HEK293 (cell line): ENCODE measurements around the gene PAK5.

Experiments used
- CTCF ChIA-PET: fragments of 350-600 bp; formaldehyde crosslinking; extraction: SDS; loops from one replicate; lab custom pipeline; 2021; ENCODE audit warnings: antibody characterized with exemption; lab: Yijun Ruan, JAX
- POLR2A ChIA-PET: fragments of 300-600 bp; formaldehyde crosslinking; extraction: SDS; loops from one replicate; lab custom pipeline; 2020; ENCODE audit warnings: antibody characterized with exemption, inconsistent platforms; lab: Yijun Ruan, JAX
- H3K27ac ChIP-seq: fragments of 200-500 bp; sonication (Bioruptor generic); 2 replicates; pipeline ENCODE4 v1.5.1; 2014; ENCODE audit warnings: low read depth, low read length, control low read depth, inconsistent platforms; ENCODE audit errors: extremely low read depth
- H3K36me3 ChIP-seq, 2 experiments: fragments of 200-500 bp in 1 of 2; sonication (Bioruptor generic) in 1 of 2; 1 replicate in 1 of 2; 2 replicates in 1 of 2; pipeline ENCODE4 v1.5.1; 2014 to 2017; ENCODE audit warnings: inconsistent platforms in 2 of 2, low read length in 2 of 2; ENCODE audit not compliant: control insufficient read depth in 2 of 2, insufficient read depth in 1 of 2
- H3K4me1 ChIP-seq: fragments of 200-500 bp; sonication (Bioruptor generic); 2 replicates; pipeline ENCODE4 v1.5.1; 2014; ENCODE audit warnings: mild to moderate bottlenecking, low read length, inconsistent platforms; ENCODE audit not compliant: control insufficient read depth, insufficient read depth
- H3K4me3 ChIP-seq: 2 replicates; pipeline ENCODE4 v1.5.1; 2011; ENCODE audit warnings: low read depth, mild to moderate bottlenecking, control low read depth, low read length, moderate library complexity
- H3K9me3 ChIP-seq: fragments of 200-500 bp; sonication (Bioruptor generic); 2 replicates; pipeline ENCODE4 v1.5.1; 2014; ENCODE audit warnings: low read depth, low read length, inconsistent platforms; ENCODE audit not compliant: control insufficient read depth, insufficient read depth
- GLI2 ChIP-seq: fragments of 450-650 bp; formaldehyde crosslinking; IDR thresholded peaks from 2 replicates; pipeline ENCODE4; 2017; ENCODE audit warnings: missing biosample characterization, missing genetic modification characterization, low read depth, borderline replicate concordance
- GLI4 ChIP-seq: fragments of 450-650 bp; formaldehyde crosslinking; IDR thresholded peaks from 2 replicates; pipeline ENCODE4 v1.5.1; 2016; ENCODE audit warnings: missing biosample characterization, missing genetic modification characterization
- HOXA7 ChIP-seq: sonication (generic); formaldehyde crosslinking; IDR thresholded peaks from 2 replicates; pipeline ENCODE4 v1.8.1; 2022; ENCODE audit warnings: missing genetic modification reagents, borderline replicate concordance
- KLF10 ChIP-seq: fragments of 450-650 bp; IDR thresholded peaks from 2 replicates; pipeline ENCODE4 v1.5.1; 2018; ENCODE audit warnings: missing biosample characterization, mild to moderate bottlenecking, missing genetic modification characterization
- PRDM1 ChIP-seq: fragments of 450-650 bp; formaldehyde crosslinking; IDR thresholded peaks from 2 replicates; pipeline ENCODE4; 2016; ENCODE audit warnings: missing biosample characterization, missing genetic modification characterization
- REPIN1 ChIP-seq: fragments of 450-650 bp; formaldehyde crosslinking; IDR thresholded peaks from 2 replicates; pipeline ENCODE4 v1.5.1; 2017; ENCODE audit warnings: missing biosample characterization, missing genetic modification characterization, low read depth
- SP2 ChIP-seq: fragments of 450-650 bp; formaldehyde crosslinking; IDR thresholded peaks from 2 replicates; pipeline ENCODE4 v1.5.1; 2016; ENCODE audit warnings: missing biosample characterization, missing genetic modification characterization
- ZBTB8A ChIP-seq: fragments of 450-650 bp; formaldehyde crosslinking; IDR thresholded peaks from 2 replicates; pipeline ENCODE4 v1.5.1; 2016; ENCODE audit warnings: missing biosample characterization, missing genetic modification characterization
- ZFP69B ChIP-seq: fragments of 450-650 bp; formaldehyde crosslinking; IDR thresholded peaks from 2 replicates; pipeline ENCODE4 v1.5.1; 2016; ENCODE audit warnings: missing biosample characterization, missing genetic modification characterization
- ZNF140 ChIP-seq: fragments of 450-650 bp; formaldehyde crosslinking; IDR thresholded peaks from 2 replicates; pipeline ENCODE4 v1.5.1; 2016; ENCODE audit warnings: missing biosample characterization, missing genetic modification characterization
- ZNF174 ChIP-seq: fragments of 450-650 bp; formaldehyde crosslinking; IDR thresholded peaks from 2 replicates; pipeline ENCODE4 v1.5.0; 2017; ENCODE audit warnings: missing biosample characterization, mild to moderate bottlenecking, missing genetic modification characterization
- ZNF175 ChIP-seq: fragments of 450-650 bp; formaldehyde crosslinking; IDR thresholded peaks from 2 replicates; pipeline ENCODE4 v1.5.1; 2016; ENCODE audit warnings: missing biosample characterization, missing genetic modification characterization
- ZNF221 ChIP-seq: fragments of 450-650 bp; formaldehyde crosslinking; IDR thresholded peaks from 2 replicates; pipeline ENCODE4 v1.5.1; 2017; ENCODE audit warnings: missing biosample characterization, missing genetic modification characterization, borderline replicate concordance
- ZNF239 ChIP-seq: fragments of 450-650 bp; formaldehyde crosslinking; IDR thresholded peaks from 2 replicates; pipeline ENCODE4 v1.5.1; 2016; ENCODE audit warnings: missing biosample characterization, missing genetic modification characterization
- ZNF248 ChIP-seq: fragments of 450-650 bp; formaldehyde crosslinking; IDR thresholded peaks from 2 replicates; pipeline ENCODE4 v1.5.1; 2017; ENCODE audit warnings: missing biosample characterization, missing genetic modification characterization
- ZNF302 ChIP-seq: fragments of 450-650 bp; formaldehyde crosslinking; IDR thresholded peaks from 2 replicates; pipeline ENCODE4 v1.5.1; 2016; ENCODE audit warnings: missing biosample characterization, missing genetic modification characterization, low read depth
- ZNF335 ChIP-seq: fragments of 450-650 bp; formaldehyde crosslinking; conservative IDR thresholded peaks from 2 replicates; pipeline ENCODE4 v1.5.1; 2016; ENCODE audit warnings: missing biosample characterization, missing genetic modification characterization
- ZNF416 ChIP-seq: fragments of 450-650 bp; formaldehyde crosslinking; IDR thresholded peaks from 2 replicates; pipeline ENCODE4 v1.5.1; 2016; ENCODE audit warnings: missing biosample characterization, missing genetic modification characterization
- ZNF544 ChIP-seq: fragments of 450-650 bp; formaldehyde crosslinking; IDR thresholded peaks from 2 replicates; pipeline ENCODE4 v1.5.0; 2017; ENCODE audit warnings: missing biosample characterization, missing genetic modification characterization
- ZNF549 ChIP-seq: fragments of 450-650 bp; IDR thresholded peaks from 2 replicates; pipeline ENCODE4 v1.5.1; 2018; ENCODE audit warnings: missing biosample characterization, missing genetic modification characterization, mild to moderate bottlenecking, inconsistent platforms, moderate library complexity
- ZNF555 ChIP-seq: fragments of 450-650 bp; formaldehyde crosslinking; conservative IDR thresholded peaks from 2 replicates; pipeline ENCODE4 v1.5.1; 2017; ENCODE audit warnings: missing biosample characterization, mild to moderate bottlenecking, missing genetic modification characterization, inconsistent platforms
- ZNF621 ChIP-seq: fragments of 450-650 bp; formaldehyde crosslinking; IDR thresholded peaks from 2 replicates; pipeline ENCODE4 v1.5.1; 2017; ENCODE audit warnings: missing biosample characterization, missing genetic modification characterization
- ZNF629 ChIP-seq: fragments of 450-650 bp; formaldehyde crosslinking; IDR thresholded peaks from 2 replicates; pipeline ENCODE4 v1.5.1; 2017; ENCODE audit warnings: missing biosample characterization, missing genetic modification characterization
- ZNF670 ChIP-seq: fragments of 450-650 bp; formaldehyde crosslinking; IDR thresholded peaks from 2 replicates; pipeline ENCODE4 v1.5.1; 2016; ENCODE audit warnings: missing biosample characterization, missing genetic modification characterization, low read depth
- ZNF707 ChIP-seq: fragments of 450-650 bp; formaldehyde crosslinking; IDR thresholded peaks from 2 replicates; pipeline ENCODE4 v1.5.1; 2016; ENCODE audit warnings: missing biosample characterization, missing genetic modification characterization
- TF ChIP-seq, protein P1 (sequence below): fragments of 450-650 bp; formaldehyde crosslinking; IDR thresholded peaks from 2 replicates; pipeline ENCODE4; 2016; ENCODE audit warnings: missing biosample characterization, missing genetic modification characterization
- TF ChIP-seq, protein P2 (sequence below): fragments of 450-650 bp; formaldehyde crosslinking; IDR thresholded peaks from 2 replicates; pipeline ENCODE4 v1.5.1; 2016; ENCODE audit warnings: missing biosample characterization, missing genetic modification characterization
- TF ChIP-seq, protein P3 (sequence below): fragments of 450-650 bp; formaldehyde crosslinking; optimal IDR thresholded peaks from 2 replicates; pipeline ENCODE3; 2016; ENCODE audit warnings: missing biosample characterization, mild to moderate bottlenecking, missing genetic modification characterization
- TF ChIP-seq, protein P4 (sequence below): fragments of 450-650 bp; formaldehyde crosslinking; IDR thresholded peaks from 2 replicates; pipeline ENCODE4 v1.5.1; 2016; ENCODE audit warnings: missing biosample characterization, missing genetic modification characterization

PAK5 gene

DNA sequence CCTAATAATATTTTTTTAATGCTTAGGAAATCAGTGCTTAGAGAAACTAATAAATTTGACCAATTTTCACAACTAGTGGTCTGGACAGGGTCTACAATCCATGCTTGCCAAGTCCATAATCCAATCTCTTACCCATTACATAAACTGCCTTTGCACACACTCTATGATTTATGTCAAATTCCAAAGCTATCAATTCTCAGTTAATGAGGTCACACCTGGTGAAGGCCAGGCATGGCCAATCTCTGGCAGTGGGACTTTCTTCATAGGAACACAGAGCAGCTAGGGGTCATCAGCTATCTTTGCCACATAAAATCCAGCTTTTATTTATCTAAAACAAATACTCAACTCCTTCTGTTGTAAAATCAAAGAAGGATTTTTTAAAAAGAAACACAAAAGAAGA lies 21.2 kb downstream of the PAK5 start:
- no peaks in the 10 kb centered on the region for H3K4me1 ChIP-seq
- no peak overlapping the region for H3K4me3 ChIP-seq
- ChIA-PET CTCF (no interaction called here), POLR2A (no interaction called here)
- no peak for TF ChIP-seq ZFP69B (tag by site-specific recombination)
- TF ChIP-seq HOXA7 = no peak
- no peak for TF ChIP-seq ZNF335
- no peak for TF ChIP-seq ZNF302 (tag by site-specific recombination)
- no peak for TF ChIP-seq ZNF140 (tag by site-specific recombination)
- TF ChIP-seq GLI4 (tag by site-specific recombination) = no peak
- TF ChIP-seq ZNF544 (tag by site-specific recombination) = no peak
- TF ChIP-seq, protein P1, sequence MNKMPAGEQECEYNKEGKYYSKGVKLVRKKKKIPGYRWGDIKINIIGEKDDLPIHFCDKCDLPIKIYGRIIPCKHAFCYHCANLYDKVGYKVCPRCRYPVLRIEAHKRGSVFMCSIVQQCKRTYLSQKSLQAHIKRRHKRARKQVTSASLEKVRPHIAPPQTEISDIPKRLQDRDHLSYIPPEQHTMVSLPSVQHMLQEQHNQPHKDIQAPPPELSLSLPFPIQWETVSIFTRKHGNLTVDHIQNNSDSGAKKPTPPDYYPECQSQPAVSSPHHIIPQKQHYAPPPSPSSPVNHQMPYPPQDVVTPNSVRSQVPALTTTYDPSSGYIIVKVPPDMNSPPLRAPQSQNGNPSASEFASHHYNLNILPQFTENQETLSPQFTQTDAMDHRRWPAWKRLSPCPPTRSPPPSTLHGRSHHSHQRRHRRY (tag by site-specific recombination) = no peak
- no peak for TF ChIP-seq ZNF707
- TF ChIP-seq ZNF175 = no peak
- TF ChIP-seq ZNF248 = no peak
- no peak for TF ChIP-seq ZNF621 (tag by site-specific recombination)
- TF ChIP-seq, protein P2, sequence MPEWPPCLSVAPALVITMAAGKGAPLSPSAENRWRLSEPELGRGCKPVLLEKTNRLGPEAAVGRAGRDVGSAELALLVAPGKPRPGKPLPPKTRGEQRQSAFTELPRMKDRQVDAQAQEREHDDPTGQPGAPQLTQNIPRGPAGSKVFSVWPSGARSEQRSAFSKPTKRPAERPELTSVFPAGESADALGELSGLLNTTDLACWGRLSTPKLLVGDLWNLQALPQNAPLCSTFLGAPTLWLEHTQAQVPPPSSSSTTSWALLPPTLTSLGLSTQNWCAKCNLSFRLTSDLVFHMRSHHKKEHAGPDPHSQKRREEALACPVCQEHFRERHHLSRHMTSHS (tag by site-specific recombination) = no peak
- TF ChIP-seq, protein P3, sequence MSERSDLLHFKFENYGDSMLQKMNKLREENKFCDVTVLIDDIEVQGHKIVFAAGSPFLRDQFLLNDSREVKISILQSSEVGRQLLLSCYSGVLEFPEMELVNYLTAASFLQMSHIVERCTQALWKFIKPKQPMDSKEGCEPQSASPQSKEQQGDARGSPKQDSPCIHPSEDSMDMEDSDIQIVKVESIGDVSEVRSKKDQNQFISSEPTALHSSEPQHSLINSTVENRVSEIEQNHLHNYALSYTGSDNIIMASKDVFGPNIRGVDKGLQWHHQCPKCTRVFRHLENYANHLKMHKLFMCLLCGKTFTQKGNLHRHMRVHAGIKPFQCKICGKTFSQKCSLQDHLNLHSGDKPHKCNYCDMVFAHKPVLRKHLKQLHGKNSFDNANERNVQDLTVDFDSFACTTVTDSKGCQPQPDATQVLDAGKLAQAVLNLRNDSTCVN (tag by site-specific recombination) = no peak
- no peak for TF ChIP-seq GLI2 (tag by site-specific recombination)
- H3K9me3 ChIP-seq = no peaks in the 10 kb centered on the region
- no peak overlapping the region for H3K27ac ChIP-seq
- no peaks in the 10 kb centered on the region for H3K36me3 ChIP-seq

DNA sequence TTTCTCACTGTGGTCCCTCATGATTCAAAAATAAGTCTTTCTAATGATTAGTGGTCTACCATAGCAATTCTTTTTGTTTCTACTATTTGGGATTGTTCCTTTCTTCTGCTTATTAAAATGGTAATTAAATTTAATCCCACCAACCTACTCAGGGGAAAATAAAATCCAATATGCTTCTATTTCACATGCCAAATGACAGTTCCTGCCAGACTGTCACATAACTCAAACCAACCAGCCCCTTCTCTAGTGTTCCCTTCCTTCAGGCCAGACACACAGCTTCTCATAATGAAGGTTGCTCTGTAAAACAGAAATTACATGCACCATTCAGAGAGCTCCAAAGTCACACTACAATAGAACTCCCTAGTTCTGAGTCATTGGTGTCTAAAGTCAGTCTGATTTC lies 23.2 kb downstream of the PAK5 start:
- no peak for TF ChIP-seq ZNF416
- TF ChIP-seq, protein P4, sequence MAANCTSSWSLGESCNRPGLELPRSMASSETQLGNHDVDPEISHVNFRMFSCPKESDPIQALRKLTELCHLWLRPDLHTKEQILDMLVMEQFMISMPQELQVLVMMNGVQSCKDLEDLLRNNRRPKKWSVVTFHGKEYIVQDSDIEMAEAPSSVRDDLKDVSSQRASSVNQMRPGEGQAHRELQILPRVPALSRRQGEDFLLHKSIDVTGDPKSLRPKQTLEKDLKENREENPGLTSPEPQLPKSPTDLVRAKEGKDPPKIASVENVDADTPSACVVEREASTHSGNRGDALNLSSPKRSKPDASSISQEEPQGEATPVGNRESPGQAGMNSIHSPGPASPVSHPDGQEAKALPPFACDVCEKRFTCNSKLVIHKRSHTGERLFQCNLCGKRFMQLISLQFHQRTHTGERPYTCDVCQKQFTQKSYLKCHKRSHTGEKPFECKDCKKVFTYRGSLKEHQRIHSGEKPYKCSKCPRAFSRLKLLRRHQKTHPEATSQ = no peak
- no peak for TF ChIP-seq ZNF549
- no peak for TF ChIP-seq PRDM1 (tag by site-specific recombination)
- no peak for TF ChIP-seq ZNF221
- no peak for TF ChIP-seq KLF10 (tag by site-specific recombination)
- TF ChIP-seq ZNF629 (tag by site-specific recombination) = no peak
- no peak for TF ChIP-seq ZBTB8A
- no peak for TF ChIP-seq ZNF174
- TF ChIP-seq ZNF670 (tag by site-specific recombination) = no peak
- TF ChIP-seq REPIN1 = no peak
- no peak for TF ChIP-seq ZNF555 (tag by site-specific recombination)
- TF ChIP-seq ZNF239 (tag by site-specific recombination) = no peak
- no peak for TF ChIP-seq SP2 (tag by site-specific recombination)
- Histone ChIP-seq H3K4me3 (no peak overlapping the region), H3K4me1 (no peaks in the 10 kb centered on the region), H3K9me3 (no peaks in the 10 kb centered on the region), H3K36me3 (no peaks in the 10 kb centered on the region), H3K27ac (no peak overlapping the region)
- ChIA-PET CTCF (no interaction called here), POLR2A (no interaction called here)
